Measurements from ENCODE around the gene WDR64. TPM values are rescaled to one million over a fixed set of nuclear protein-coding genes. Genes with fewer than 3 reads are reported as not detected.
A peak's percentile ranks its signal among the peaks of the same experiment; 100 is the strongest.

WDR64 gene
- polyA plus RNA-seq, 2 of the 4 experiments (the other 2 are of a cell fraction): not detected

DNA sequence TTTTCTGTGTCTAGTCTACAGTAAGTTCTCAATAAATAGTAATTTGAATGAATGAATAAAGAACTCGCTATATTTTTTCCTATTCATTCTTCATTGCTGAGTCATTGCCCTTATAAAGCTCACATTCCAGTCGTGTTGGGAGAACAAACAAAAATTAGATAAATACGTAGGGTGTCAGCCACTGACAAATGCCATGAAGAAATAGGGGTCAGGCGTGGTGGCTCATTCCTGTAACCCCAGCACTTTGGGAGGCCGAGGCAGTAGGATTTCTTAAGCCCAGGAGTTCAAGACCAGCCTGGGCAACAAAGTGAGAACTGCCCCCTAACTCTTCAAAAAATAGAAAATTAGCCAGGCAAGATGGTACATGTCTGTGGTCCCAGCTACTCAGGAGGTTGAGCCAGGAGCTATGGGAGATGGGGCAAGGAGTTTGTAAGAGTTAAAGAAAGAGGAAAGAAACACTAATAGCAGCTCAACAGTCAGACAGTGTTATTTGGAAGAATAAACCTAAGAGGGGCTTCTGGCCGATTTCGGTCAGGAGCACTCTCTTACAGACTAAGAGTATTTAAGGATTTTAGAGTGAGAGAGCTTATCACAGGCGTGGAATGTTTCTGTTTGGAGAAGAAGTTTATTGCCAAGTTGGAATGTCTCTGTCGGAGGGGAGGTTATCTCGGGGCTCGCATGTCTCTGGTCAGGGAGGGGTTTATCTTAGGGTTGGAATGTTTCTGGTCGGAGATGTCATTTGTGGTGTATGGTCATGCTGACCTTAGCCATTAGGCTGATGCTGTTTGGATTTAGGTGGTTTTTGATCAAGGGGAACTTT lies 10.1 kb upstream of the WDR64 start (continued):
- TF ChIP-seq, protein P1, sequence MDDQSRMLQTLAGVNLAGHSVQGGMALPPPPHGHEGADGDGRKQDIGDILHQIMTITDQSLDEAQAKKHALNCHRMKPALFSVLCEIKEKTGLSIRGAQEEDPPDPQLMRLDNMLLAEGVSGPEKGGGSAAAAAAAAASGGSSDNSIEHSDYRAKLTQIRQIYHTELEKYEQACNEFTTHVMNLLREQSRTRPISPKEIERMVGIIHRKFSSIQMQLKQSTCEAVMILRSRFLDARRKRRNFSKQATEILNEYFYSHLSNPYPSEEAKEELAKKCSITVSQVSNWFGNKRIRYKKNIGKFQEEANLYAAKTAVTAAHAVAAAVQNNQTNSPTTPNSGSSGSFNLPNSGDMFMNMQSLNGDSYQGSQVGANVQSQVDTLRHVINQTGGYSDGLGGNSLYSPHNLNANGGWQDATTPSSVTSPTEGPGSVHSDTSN (IDR thresholded peaks at IDR 0.05): no peak
- TF ChIP-seq HOXB5 (CRISPR knock-in tag; IDR thresholded peaks at IDR 0.05) (peak; percentile 76; the same call in 1 of the 2 replicates), FOSL2 (IDR thresholded peaks at IDR 0.05) (peak; percentile 59; the same call in 1 of the 2 replicates), FOSL2 (CRISPR knock-in tag; IDR thresholded peaks at IDR 0.05) (peak; percentile 87), RAD21 (conservative IDR thresholded peaks at IDR 0.05 in 1 of 2, IDR thresholded peaks at IDR 0.05 in 1 of 2) (peak in 1 of 2 experiments; percentile 15; a peak in 1 of 5 replicates)
- TF ChIP-seq, protein P2, sequence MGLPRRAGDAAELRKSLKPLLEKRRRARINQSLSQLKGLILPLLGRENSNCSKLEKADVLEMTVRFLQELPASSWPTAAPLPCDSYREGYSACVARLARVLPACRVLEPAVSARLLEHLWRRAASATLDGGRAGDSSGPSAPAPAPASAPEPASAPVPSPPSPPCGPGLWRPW (IDR thresholded peaks at IDR 0.05): peak; percentile 56; the same call in 1 of the 2 replicates

DNA sequence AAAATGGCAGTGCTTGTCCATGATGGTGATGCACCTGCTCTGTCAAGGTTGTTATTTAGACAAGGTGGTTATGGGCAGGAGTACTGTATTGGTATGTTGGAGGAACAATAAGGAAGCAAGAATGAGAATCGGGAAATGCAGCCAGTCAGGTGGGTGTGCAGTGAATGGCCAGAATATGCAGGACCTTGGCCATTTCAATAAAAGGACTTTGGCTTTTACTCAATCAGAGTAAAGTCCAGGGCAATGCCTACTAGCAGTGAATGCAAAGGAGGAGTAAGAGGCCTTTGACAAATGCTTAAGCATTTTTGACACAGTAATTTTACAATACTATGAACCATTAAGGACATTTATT lies 9.5 kb upstream of the WDR64 start:
- DNase-seq (ENCODE audit: low read depth in 1 of 2, low spot score in 1 of 2) (no peak), FAIRE-seq (no peak), ATAC-seq (no peak)
- CTCF ChIA-PET: interaction anchor here (0.6 to 1.0 kb wide), 3 partner anchors 10 to 192 kb away, joined by 3 read pairs; no protein-coding TSS in a partner anchor
- POLR2A ChIA-PET: no interaction called here
- WGBS (ENCODE audit: missing lambda C conversion rate): 61% methylated on average over 1 of the region's 1 CpG
- no peak overlapping the region; the same call in 2 of the 3 replicates for H3K4me3 ChIP-seq
- no peaks in the 10 kb centered on the region; the same call in 1 of the 3 replicates for H3K9me3 ChIP-seq
- H3K27ac ChIP-seq: peak overlapping the region; percentile 89 to 98
- H3K4me1 ChIP-seq: peaks cover 26% of the 10 kb centered on the region
- peak overlapping the region; percentile 75 for H3K4me2 ChIP-seq
- no peak for TF ChIP-seq POLR2AphosphoS2 (conservative IDR thresholded peaks at IDR 0.05; ENCODE audit: low read length)
- TF ChIP-seq MYC (IDR thresholded peaks at IDR 0.05; ENCODE audit: borderline replicate concordance, low read length): no peak
- TF ChIP-seq NR3C1 (IDR thresholded peaks at IDR 0.05): no peak
- TF ChIP-seq EHF (CRISPR knock-in tag; IDR thresholded peaks at IDR 0.05): no peak
- no peak for TF ChIP-seq RAD21 (conservative IDR thresholded peaks at IDR 0.05 in 1 of 2, IDR thresholded peaks at IDR 0.05 in 1 of 2)
- no peak for TF ChIP-seq KDM5A (IDR thresholded peaks at IDR 0.05)
- TF ChIP-seq ELK1 (IDR thresholded peaks at IDR 0.05; ENCODE audit: low read depth, low read length): no peak
- TF ChIP-seq, protein P1 (IDR thresholded peaks at IDR 0.05): no peak
- TF ChIP-seq EP300 (IDR thresholded peaks at IDR 0.05): no peak
- no peak for TF ChIP-seq BHLHE40 (IDR thresholded peaks at IDR 0.05; ENCODE audit: low read depth, low read length)
- TF ChIP-seq ZNF302 (CRISPR knock-in tag; IDR thresholded peaks at IDR 0.05): no peak
- TF ChIP-seq JUNB (IDR thresholded peaks at IDR 0.05): no peak
- no peak for TF ChIP-seq MAX (IDR thresholded peaks at IDR 0.05)
- TF ChIP-seq HDAC2 (IDR thresholded peaks at IDR 0.05): no peak
- TF ChIP-seq CTCF (IDR thresholded peaks at IDR 0.05): no peak
- no peak for TF ChIP-seq ZSCAN20 (CRISPR knock-in tag; IDR thresholded peaks at IDR 0.05)
- TF ChIP-seq TFCP2L1 (CRISPR knock-in tag; IDR thresholded peaks at IDR 0.05): no peak

Measured in A549 (cell line).